Ishikawa (cell line): ENCODE results near the gene PLK3.

Source experiments
- CEBPB ChIP-seq: IDR thresholded peaks from 2 replicates; pipeline ENCODE4 v1.6.1; 2012
- CREB1 ChIP-seq: IDR thresholded peaks from 2 replicates; pipeline ENCODE4 v1.6.1; 2012; ENCODE audit warnings: low read depth
- EGR1 ChIP-seq: IDR thresholded peaks from 2 replicates; pipeline ENCODE4 v1.6.1; 2012
- EP300 ChIP-seq: IDR thresholded peaks from 2 replicates; pipeline ENCODE4 v1.6.1; 2012; ENCODE audit warnings: borderline replicate concordance
- FOXM1 ChIP-seq: IDR thresholded peaks from 2 replicates; pipeline ENCODE4 v1.6.1; 2012; ENCODE audit warnings: low read depth, borderline replicate concordance
- NFIC ChIP-seq: IDR thresholded peaks from 2 replicates; pipeline ENCODE4 v1.6.1; 2012
- RAD21 ChIP-seq: IDR thresholded peaks from 2 replicates; pipeline ENCODE4 v1.6.1; 2012; ENCODE audit warnings: low read depth
- TAF1 ChIP-seq: IDR thresholded peaks from 2 replicates; pipeline ENCODE4 v1.6.1; 2012; ENCODE audit warnings: low read depth, mild to moderate bottlenecking
- TCF12 ChIP-seq: IDR thresholded peaks from 2 replicates; pipeline ENCODE4 v1.6.1; 2012; ENCODE audit warnings: low read depth
- YY1 ChIP-seq: IDR thresholded peaks from 2 replicates; pipeline ENCODE4 v1.6.1; 2012; ENCODE audit warnings: low read depth
- TF ChIP-seq, protein P1 (sequence below): IDR thresholded peaks from 2 replicates; pipeline ENCODE4 v1.6.1; 2012; ENCODE audit warnings: low read depth, mild to moderate bottlenecking
- TF ChIP-seq, protein P2 (sequence below): IDR thresholded peaks from 2 replicates; pipeline ENCODE4 v1.6.1; 2012

DNA sequence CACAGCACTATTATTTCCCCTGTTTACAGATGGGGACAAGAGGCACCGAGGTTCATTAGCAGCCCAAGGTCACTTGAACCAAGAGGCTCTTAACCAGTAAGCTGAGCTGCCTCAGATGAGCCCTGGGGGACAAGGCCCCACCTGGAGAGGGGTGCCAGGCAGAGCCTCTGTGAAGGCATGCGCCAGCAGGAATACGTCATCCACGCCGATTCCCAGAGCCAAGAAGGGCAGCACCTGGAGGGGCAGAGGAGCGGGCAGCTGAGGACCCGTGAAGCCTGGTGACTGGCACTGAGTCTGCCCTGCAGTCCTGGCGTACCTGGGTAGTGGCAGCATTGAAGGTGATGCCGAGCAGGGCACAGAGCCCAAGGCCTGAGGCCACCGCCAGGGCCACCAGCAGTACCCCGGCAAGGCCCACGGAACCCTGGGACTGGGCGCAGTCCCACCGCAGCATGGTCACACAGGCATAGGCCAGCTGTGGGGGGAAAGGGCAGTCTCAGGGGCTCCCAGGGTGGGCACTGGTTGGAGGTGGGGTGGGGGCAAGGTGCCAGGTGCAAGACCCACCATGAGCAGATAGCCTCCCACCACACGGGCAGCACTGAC lies 28.8 kb downstream of the PLK3 start:
- TF ChIP-seq, protein P1, sequence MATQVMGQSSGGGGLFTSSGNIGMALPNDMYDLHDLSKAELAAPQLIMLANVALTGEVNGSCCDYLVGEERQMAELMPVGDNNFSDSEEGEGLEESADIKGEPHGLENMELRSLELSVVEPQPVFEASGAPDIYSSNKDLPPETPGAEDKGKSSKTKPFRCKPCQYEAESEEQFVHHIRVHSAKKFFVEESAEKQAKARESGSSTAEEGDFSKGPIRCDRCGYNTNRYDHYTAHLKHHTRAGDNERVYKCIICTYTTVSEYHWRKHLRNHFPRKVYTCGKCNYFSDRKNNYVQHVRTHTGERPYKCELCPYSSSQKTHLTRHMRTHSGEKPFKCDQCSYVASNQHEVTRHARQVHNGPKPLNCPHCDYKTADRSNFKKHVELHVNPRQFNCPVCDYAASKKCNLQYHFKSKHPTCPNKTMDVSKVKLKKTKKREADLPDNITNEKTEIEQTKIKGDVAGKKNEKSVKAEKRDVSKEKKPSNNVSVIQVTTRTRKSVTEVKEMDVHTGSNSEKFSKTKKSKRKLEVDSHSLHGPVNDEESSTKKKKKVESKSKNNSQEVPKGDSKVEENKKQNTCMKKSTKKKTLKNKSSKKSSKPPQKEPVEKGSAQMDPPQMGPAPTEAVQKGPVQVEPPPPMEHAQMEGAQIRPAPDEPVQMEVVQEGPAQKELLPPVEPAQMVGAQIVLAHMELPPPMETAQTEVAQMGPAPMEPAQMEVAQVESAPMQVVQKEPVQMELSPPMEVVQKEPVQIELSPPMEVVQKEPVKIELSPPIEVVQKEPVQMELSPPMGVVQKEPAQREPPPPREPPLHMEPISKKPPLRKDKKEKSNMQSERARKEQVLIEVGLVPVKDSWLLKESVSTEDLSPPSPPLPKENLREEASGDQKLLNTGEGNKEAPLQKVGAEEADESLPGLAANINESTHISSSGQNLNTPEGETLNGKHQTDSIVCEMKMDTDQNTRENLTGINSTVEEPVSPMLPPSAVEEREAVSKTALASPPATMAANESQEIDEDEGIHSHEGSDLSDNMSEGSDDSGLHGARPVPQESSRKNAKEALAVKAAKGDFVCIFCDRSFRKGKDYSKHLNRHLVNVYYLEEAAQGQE = no peak
- TF ChIP-seq NFIC = no peak
- TF ChIP-seq TCF12 = no peak
- TF ChIP-seq EGR1 = no peak
- no peak for TF ChIP-seq TAF1
- no peak for TF ChIP-seq EP300
- TF ChIP-seq, protein P2, sequence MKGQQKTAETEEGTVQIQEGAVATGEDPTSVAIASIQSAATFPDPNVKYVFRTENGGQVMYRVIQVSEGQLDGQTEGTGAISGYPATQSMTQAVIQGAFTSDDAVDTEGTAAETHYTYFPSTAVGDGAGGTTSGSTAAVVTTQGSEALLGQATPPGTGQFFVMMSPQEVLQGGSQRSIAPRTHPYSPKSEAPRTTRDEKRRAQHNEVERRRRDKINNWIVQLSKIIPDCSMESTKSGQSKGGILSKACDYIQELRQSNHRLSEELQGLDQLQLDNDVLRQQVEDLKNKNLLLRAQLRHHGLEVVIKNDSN = no peak
- TF ChIP-seq RAD21 = no peak
- no peak for TF ChIP-seq CEBPB
- no peak for TF ChIP-seq YY1
- no peak for TF ChIP-seq CREB1
- no peak for TF ChIP-seq FOXM1
